ENCODE results near the gene FAM221B. TPM values are rescaled to one million over a fixed set of nuclear protein-coding genes. Genes with fewer than 3 reads are reported as not detected.
A peak's percentile ranks its signal among the peaks of the same experiment; 100 is the strongest.

Gene FAM221B
- total and polyA plus RNA-seq, 2 of the 4 experiments (the other 2 are of a cell fraction): not detected

DNA sequence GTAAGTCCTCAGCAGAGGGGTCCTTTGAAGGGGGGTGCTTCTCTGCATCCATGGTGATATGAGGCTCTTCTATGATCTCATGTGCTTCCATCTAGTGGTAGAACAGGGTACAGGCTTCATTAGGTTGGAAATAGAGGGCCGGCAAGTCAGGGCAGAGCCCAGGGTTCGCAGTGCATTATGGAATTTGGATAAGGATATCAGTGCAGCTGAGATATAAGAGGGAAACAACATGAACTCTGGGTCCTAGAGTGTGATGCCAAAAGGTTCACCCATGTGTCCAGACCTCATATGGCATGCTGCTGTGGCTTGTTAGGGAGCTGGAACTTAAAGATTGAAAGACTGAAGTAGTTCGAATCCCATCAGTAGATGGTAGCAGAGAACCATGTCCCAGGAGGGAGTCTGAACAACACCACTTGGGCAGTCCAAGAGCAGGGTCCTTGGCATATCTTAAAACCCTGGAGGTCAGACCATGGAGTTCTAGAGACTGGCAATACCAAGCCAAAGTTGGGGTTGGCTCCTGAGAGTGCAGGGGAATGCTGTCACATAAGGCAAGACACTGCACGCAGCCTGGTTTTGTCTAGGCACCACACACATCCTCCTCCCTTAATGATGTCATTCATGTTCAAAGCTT, 2.3 kb downstream of the FAM221B start:
- peak overlapping the region; percentile 66 for H2AK9ac ChIP-seq (replicated peaks; ENCODE audit: low read depth, low read length, poor library complexity)
- H3K4me2 ChIP-seq (ENCODE audit: low read depth, low read length): peak overlapping the region; percentile 60; the same call in 1 of the 2 replicates
- dilution Hi-C loops (cut with HindIII; ENCODE audit: low sequenced_read_pairs, unreplicated experiment): no loop called here
- peak overlapping the region; percentile 94 for H2AFZ ChIP-seq (replicated peaks; ENCODE audit: low read length, poor library complexity)
- H3K4me3 ChIP-seq (ENCODE audit: insufficient read depth, low read depth, low read length): no peak overlapping the region
- peaks cover 9% of the 10 kb centered on the region for H3K4me1 ChIP-seq (ENCODE audit: control insufficient read depth, insufficient read depth, low read length)
- intact Hi-C loops (cut with micrococcal nuclease): loop anchor here (1.0 to 10.0 kb wide), 4 partner anchors 36 to 199 kb away; no protein-coding TSS in a partner anchor
- H2BK120ac ChIP-seq (ENCODE audit: low read depth, low read length): peak overlapping the region; percentile 96
- no peak overlapping the region for H3K56ac ChIP-seq (ENCODE audit: extremely low read depth, insufficient read depth, low read length)
- H2AK5ac ChIP-seq (ENCODE audit: low read depth, low read length): peak overlapping the region; percentile 8; the same call in 1 of the 2 replicates
- no peaks in the 10 kb centered on the region for H3K9me3 ChIP-seq (ENCODE audit: control insufficient read depth, insufficient read depth, low read length)
- H4K5ac ChIP-seq (ENCODE audit: low read depth, low read length): peak overlapping the region; percentile 85
- ChIA-PET POLR2A (ENCODE audit: unreplicated experiment) (interaction anchor here (0.6 kb wide), 1 partner anchor 98 kb away, joined by 3 read pairs; no protein-coding TSS in a partner anchor), CTCF (interaction anchor here (0.6 to 2.8 kb wide), 28 partner anchors 9 to 650 kb away, joined by 3 to 37 read pairs (median 4); partner anchors contain the start of genes HINT2, HRCT1, NPR2 and SPAG8)
- peak overlapping the region; percentile 79; the same call in 2 of the 3 replicates for H2BK15ac ChIP-seq (ENCODE audit: low read depth, low read length)
- peak overlapping the region; percentile 0 to 97; a peak in 3 of 4 replicates for H4K8ac ChIP-seq (ENCODE audit: low read depth in 2 of 2, low read length in 2 of 2)
- H4K20me1 ChIP-seq (ENCODE audit: insufficient read depth, low read length): no peaks in the 10 kb centered on the region
- peak overlapping the region; percentile 98 for H2BK20ac ChIP-seq (ENCODE audit: low read depth, low read length)
- peak overlapping the region; percentile 6; the same call in 1 of the 2 replicates for H3K27ac ChIP-seq (ENCODE audit: insufficient read depth, low read length)
- ATAC-seq (ENCODE audit: low read depth): peak; percentile 47
- H3K9me1 ChIP-seq (ENCODE audit: insufficient read depth, low read length): peaks cover 16% of the 10 kb centered on the region
- no peak overlapping the region; the same call in 1 of the 2 replicates for H3K9ac ChIP-seq (ENCODE audit: low read depth, low read length)
- in situ Hi-C loops (cut with MboI; ENCODE audit: low sequenced_read_pairs): no loop called here
- no TSS peak for BruUV-seq (replicated peaks)
- peak overlapping the region; percentile 96 for H3K4ac ChIP-seq (ENCODE audit: low read depth, low read length)
- peaks cover 2 to 18% of the 10 kb centered on the region in 2 experiments; a peak in 3 of 4 replicates for H3K79me1 ChIP-seq (ENCODE audit: low read depth in 1 of 2, low read length in 2 of 2)
- TF ChIP-seq SMC3 (IDR thresholded peaks at IDR 0.05; ENCODE audit: low read depth, low read length) (peak; percentile 46; the same call in 1 of the 2 replicates), CHD1 (IDR thresholded peaks at IDR 0.05; ENCODE audit: low read depth, low read length) (no peak; the same call in 1 of the 2 replicates), NFE2L2 (IDR thresholded peaks at IDR 0.05; ENCODE audit: low read depth, low read length) (no peak), BHLHE40 (IDR thresholded peaks at IDR 0.05; ENCODE audit: low read depth, low read length) (no peak), FOS (IDR thresholded peaks at IDR 0.05; ENCODE audit: low read depth, low read length) (no peak), RAD21 (IDR thresholded peaks at IDR 0.05; ENCODE audit: low read length) (peak; percentile 64), CEBPB (IDR thresholded peaks at IDR 0.05; ENCODE audit: low read depth, low read length) (no peak), RFX5 (IDR thresholded peaks at IDR 0.05; ENCODE audit: low read depth, low read length) (no peak)
- TF ChIP-seq, protein P1, sequence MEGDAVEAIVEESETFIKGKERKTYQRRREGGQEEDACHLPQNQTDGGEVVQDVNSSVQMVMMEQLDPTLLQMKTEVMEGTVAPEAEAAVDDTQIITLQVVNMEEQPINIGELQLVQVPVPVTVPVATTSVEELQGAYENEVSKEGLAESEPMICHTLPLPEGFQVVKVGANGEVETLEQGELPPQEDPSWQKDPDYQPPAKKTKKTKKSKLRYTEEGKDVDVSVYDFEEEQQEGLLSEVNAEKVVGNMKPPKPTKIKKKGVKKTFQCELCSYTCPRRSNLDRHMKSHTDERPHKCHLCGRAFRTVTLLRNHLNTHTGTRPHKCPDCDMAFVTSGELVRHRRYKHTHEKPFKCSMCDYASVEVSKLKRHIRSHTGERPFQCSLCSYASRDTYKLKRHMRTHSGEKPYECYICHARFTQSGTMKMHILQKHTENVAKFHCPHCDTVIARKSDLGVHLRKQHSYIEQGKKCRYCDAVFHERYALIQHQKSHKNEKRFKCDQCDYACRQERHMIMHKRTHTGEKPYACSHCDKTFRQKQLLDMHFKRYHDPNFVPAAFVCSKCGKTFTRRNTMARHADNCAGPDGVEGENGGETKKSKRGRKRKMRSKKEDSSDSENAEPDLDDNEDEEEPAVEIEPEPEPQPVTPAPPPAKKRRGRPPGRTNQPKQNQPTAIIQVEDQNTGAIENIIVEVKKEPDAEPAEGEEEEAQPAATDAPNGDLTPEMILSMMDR (conservative IDR thresholded peaks at IDR 0.05; ENCODE audit: low read depth, low read length): peak; percentile 53
- no peaks in the 10 kb centered on the region for H3K36me3 ChIP-seq (ENCODE audit: control insufficient read depth, insufficient read depth, low read length)
- H4K91ac ChIP-seq (ENCODE audit: insufficient read depth, low read depth, low read length): peak overlapping the region; percentile 80
- peak overlapping the region; percentile 88 for H2BK5ac ChIP-seq (ENCODE audit: low read depth, low read length, poor library complexity, severe bottlenecking)
- DNase-seq: peak; percentile 73
- peak overlapping the region; percentile 88 for H3K14ac ChIP-seq (replicated peaks; ENCODE audit: low read depth, low read length)
- peak overlapping the region; percentile 86 for H3K18ac ChIP-seq (ENCODE audit: low read depth, low read length)
- no peaks in the 10 kb centered on the region for H3K27me3 ChIP-seq (ENCODE audit: control insufficient read depth, insufficient read depth, low read length)
- peak overlapping the region; percentile 93; the same call in 1 of the 2 replicates for H3K23ac ChIP-seq (ENCODE audit: low read depth, low read length)
- WGBS, 2 experiments (ENCODE audit: extremely low coverage in 2 of 2, insufficient read length in 1 of 2): 71% methylated on average over 1 of the region's 4 CpGs; no CpG with 5 or more reads in 1 of the 2 experiments
